HG03354 (cell line): Measurements from ENCODE around the gene WWOX.

Source experiments
- ATAC-seq: cut with Tn5 transposase; IDR thresholded peaks from one replicate; pipeline ENCODE4 v1.9.1; 2021; ENCODE audit warnings: mild to moderate bottlenecking; ENCODE audit not compliant: unreplicated experiment, poor library complexity, severe bottlenecking

The WWOX gene

GRCh38 chr16:78317564-78318240 is 218.2 kb downstream of the WWOX start:
- no peak for ATAC-seq

GRCh38 chr16:78321620-78322360 is 222.3 kb downstream of the WWOX start:
- no peak for ATAC-seq

DNA sequence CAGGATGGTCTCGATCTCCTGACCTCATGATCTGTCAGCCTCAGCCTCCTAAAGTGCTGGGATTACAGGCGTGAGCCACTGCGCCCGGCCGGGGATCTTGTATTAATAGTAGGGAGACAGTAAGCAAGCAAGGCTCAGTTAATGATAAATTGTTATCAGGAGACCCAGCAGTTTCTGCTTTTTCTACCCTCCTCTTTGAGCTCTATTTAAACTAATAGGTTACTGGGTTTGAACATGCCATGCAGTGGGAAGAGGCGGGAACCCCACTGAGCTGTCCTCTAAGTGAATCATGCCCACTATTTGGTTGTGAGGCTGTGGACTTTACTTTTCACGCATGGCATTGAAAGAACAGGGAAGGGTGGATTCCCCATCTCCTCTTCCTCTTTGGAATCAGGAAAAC is 223.9 kb downstream of the WWOX start:
- no peak for ATAC-seq

DNA sequence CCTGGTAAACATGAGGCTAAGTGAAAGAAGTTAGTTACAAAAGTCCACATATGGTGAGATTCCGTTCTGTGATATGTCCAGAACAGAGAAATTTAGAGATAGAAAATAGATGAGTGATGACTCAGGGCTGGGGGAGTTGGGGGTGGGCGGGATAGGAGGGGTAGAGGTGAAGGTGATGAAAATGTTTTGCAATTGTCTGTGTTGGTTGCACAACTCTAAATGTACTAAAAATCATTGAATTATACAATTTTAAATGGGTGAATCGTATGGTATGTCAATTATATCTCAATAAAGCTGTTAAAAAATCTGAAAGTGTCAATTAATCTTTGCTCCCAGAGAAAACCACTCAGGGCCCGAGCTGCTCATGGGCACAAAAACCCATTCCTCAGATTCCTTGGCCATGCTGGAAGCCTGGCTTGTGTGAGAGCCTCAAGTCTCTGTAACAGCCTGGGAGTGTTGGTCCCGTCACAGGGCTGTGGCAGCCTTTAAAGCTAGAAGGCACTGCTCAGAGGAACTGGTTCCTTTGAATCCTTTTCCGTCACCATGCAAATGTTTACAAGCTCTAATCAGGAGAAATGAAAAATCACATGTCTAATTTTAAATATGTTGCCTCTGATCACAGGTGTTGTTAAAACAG is 225.3 kb downstream of the WWOX start:
- no peak for ATAC-seq

- ATAC-seq: no peak
These were observed 226.3 kb downstream of the WWOX start for GRCh38 chr16:78325468-78326352.

- ATAC-seq: no peak
These were observed 227.3 kb downstream of the WWOX start for GRCh38 chr16:78326731-78327130.

DNA sequence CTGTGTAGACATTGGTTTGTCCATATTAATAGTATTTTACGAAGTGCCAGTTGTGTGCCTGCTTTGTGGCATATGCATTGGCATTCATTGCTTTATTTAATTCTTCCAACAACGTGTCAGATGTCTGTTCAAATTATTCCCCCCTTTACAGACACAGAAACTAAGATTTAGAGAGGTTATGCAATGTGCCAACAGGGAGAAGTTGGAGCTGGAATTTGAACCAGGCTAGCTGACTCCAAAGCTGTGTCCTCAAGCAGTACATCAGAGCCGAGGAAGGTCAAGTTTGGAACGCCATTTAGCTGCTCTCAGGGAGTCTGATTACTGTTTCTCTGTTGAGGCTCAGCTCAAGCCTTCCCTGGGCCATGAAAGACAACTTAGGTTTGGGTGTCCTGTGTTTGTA is 232.3 kb downstream of the WWOX start:
- no peak for ATAC-seq

DNA sequence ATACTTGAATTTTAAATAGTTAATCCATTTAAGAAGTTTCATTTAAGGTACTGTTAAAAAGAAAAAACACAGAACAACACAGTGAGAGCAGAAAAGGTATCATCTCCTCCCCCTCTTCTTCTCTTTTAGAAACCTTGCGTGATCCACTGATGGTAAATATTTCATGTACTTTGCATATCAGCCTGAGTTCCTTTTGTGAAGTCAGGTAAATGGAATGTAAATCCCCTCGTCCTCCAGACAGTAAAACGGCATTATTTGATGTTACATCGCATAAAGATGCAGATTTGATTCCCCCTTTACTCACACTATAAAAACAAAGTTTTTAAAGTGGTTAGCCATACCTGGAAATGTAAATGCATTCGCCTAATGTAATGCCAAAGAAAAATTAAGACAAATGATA is 234.4 kb downstream of the WWOX start:
- ATAC-seq: no peak

GRCh38 chr16:78340590-78340989 is 241.1 kb downstream of the WWOX start:
- ATAC-seq: no peak

- ATAC-seq: no peak
These were observed 248.6 kb downstream of the WWOX start for GRCh38 chr16:78348068-78348467.

DNA sequence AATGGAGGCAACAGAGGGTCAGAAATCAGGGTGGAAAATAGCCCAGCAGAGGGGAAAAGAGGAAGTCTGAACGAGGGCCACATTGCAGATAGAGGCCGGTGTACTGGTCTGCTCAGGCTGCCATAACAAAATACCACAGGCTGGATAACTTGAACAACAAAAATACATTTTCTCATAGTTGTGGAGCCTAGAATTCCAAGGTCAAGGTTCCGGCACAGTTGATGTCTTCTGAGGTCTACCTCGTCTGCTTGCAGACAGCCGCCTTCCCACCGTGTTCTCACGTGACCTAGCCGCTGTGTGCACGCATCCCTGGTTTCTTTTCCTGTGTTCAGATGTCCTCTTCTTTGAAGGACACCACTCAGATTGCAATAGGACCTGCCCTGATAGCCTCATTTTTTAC is 249.4 kb downstream of the WWOX start:
- no peak for ATAC-seq

DNA sequence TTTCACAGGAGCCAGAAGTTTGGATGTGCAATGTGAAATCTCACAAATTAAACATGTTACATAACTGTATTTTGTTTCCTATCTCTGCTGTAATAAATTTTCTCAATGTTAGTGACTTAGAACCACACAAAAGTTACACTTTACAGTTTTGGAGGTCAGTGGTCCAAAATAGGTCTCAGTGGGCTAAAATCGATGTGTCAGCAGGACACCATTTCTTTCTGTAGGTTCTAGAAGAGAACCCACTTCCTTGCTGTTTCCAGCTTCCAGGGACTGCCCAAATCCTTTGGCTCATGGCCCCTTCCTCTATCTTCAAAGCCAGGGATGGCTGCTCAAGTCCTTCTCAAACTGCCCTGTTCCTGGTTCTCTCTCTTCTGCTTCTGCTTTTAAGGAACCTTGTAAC is 252.7 kb downstream of the WWOX start:
- no peak for ATAC-seq

DNA sequence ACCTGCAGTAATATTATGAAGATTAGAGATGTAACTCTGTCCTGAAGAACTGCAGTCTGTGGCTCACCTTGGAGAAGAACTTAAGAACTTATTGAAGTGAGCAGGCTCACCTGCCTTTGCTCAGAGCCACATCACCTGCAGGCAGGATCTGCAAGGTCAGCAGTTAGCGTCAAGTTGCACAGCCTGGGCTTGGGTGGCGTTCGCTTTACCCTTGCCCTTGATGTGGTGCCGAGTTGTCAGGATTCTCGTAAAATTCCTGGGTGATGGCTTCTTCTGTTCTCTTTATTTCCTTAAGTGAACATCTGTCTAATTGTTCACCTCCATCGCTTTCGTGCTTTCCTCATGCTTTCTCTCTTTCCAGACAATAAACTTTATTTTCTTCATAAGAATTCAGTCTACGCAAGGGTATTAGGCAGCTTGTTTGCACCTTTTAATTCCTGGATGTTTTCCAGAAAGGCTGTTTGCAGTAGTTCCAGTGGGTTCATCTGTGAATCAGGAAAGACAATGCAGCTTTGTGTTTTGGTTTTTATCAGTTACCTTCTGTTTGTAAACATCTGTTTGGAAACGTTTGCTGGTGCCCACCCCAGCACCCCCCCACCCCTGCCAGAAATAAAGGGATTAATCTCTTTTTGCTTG is 254.3 kb downstream of the WWOX start:
- ATAC-seq: no peak

DNA sequence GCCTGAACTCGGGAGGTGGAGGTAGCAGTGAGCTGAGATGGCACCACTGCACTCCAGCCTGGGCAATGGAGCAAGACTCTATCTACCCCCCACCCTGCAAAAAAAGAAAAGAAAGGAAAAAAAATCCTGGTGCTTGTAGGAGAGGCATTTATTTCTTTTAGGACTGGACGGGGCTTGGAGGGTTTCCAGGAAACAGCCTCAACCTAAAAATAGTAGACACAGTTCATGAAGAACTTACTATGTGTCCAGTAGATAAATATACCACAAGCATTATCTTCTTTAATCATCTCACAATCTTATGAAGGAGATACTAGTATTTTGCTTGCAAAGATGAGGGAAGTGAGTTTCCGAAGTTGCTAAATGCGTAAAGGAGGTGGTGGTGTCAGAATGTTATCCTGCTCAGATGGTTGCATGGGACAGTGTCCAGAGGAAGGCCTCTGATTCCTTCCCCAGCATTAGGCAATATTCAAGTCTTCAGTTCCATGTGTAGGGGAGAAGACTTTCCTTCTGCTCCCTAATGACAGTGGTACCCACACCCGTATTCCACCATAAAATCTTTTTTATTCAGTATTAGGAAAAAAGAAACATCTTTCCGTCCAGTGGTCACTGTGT is 263.2 kb downstream of the WWOX start:
- ATAC-seq: no peak

DNA sequence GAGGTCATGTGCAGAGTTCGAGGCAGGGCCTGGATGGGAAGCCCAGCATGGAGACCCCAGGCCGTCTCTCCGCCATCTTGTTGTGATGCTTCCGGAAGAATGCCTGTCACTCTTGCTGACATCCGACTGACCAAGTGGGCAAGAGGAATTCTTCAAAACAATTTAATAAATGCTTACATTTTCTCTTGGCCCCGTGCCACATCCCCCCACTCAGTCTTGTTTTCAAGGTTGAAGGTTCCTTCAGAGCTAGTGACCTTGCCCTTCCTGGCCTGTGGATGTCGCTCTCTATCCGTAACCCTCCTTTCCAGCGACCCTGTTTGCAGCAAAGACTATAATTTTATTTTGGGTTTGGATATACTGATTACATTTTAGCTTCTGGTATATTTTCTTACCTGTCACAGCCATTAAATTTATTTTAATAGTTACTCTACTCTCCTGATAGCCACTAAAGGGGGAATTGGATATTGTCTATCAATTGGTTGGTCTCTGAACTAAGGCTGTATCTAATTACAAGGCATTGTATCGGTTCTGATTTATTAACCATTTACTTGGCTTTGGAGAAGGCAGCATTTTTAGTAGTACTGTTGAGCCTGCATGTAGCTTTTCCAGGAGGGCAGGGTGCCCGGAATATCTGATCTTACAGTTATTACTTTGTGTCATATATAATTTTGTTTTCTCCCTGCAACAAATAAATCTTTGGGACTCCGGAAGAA is 264.5 kb downstream of the WWOX start:
- ATAC-seq: no peak

GRCh38 chr16:78364556-78364880 is 265.1 kb downstream of the WWOX start:
- ATAC-seq: no peak

DNA sequence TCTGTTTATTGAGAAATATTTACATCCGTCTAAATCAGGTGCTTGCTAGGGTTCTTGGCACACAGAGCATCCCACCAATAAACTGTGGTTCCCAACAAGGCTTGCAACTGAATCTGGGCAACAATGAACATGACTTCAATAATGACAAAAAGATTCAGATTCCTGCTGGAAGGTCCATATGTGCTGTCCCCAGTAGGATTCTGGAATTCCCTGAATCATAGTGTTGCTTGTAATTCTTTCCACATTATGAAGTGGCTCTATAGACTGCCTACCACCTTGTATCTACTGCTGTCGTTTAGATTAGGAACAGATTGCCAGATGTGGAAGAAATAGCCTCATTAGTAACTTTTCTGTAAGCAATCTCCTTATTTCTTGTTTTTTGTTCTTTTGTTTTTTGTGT is 265.9 kb downstream of the WWOX start:
- no peak for ATAC-seq

DNA sequence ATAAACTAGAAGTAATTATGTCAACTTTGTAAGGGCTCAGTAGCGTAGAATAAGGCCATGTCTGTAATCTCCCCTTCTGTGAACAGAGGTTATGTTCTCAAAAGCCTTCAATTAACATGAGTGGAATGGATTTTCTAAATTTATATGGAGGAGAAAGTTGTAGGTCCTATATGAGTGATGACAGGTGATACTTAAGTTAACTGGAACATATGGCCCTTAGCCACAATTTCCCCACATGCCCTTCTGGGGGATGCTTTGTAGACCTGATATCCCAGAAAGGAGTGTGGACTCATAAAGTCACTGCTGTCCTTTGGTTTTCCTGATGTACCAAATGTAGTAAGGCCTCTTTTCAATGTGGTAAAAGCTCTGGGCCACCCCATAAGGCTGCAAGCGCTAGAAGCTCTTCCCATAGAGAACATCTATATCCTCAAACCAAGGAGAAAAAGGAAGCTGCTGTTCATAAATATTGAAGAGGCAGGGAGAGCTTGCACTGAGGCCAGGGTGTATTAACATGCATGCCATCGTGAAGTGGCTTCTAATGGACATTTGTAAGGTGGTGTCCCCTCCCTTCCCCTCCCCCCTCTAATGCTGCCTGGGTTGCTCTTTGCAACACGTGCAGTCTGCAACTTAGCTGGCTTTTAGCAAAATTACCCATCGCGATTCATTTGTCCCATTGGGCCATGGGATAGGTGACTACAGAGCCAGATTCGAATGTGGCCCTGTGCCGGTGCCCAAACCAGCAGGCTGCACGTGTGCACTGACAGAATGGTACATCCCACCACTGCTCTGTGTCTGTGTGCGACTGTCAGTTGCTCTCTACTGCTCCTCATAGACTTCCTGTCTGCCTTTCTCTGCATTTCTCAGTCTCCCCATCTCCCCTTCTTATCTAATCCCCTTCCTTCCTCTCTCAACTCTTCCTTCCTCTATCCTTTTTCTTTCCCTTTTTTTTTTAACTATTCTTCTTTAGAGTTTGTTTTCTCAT is 269.0 kb downstream of the WWOX start:
- no peak for ATAC-seq
